Measurements from ENCODE around the gene MAML2. TPM values are rescaled to one million over a fixed set of nuclear protein-coding genes. Genes with fewer than 3 reads are reported as not detected.

The MAML2 gene
- total and polyA plus RNA-seq, 4 donors, result 0.56 to 2.1 (median 1.4) TPM

GRCh38 chr11:96193745-96194443 lies 149.1 kb downstream of the MAML2 start:
- Histone ChIP-seq H3K36me3 (ENCODE audit: control insufficient read depth in 4 of 4, insufficient read depth in 3 of 4, low read depth in 1 of 4, low read length in 3 of 4) (no peaks in the 10 kb centered on the region), H3K9me3 (ENCODE audit: control insufficient read depth in 4 of 4, low read length in 3 of 4) (no peaks in the 10 kb centered on the region), H3K27me3 (ENCODE audit: control insufficient read depth in 4 of 4, insufficient read depth in 4 of 4, low read length in 3 of 4) (peaks cover 0 to 2% (median 0%) of the 10 kb centered on the region in 4 donors), H3K27ac (ENCODE audit: low read depth in 1 of 2, low read length in 2 of 2) (no peak overlapping the region), H3K4me3 (ENCODE audit: low read depth in 1 of 3, low read length in 3 of 3) (no peak overlapping the region), H3K9ac (ENCODE audit: low read depth in 1 of 2, low read length in 2 of 2) (no peak overlapping the region), H3K4me1 (ENCODE audit: control insufficient read depth in 4 of 4, insufficient read depth in 4 of 4, low read length in 3 of 4) (peaks cover 0 to 4% (median 1%) of the 10 kb centered on the region in 4 donors)
- TF ChIP-seq FOXA1 (IDR thresholded peaks at IDR 0.05), result no peak
- TF ChIP-seq RAD21 (IDR thresholded peaks at IDR 0.05), result no peak
- TF ChIP-seq REST (IDR thresholded peaks at IDR 0.05), result no peak
- no peak for TF ChIP-seq GABPA (IDR thresholded peaks at IDR 0.05 in 1 of 2, conservative IDR thresholded peaks at IDR 0.05 in 1 of 2)
- no peak for TF ChIP-seq JUND (IDR thresholded peaks at IDR 0.05)
- TF ChIP-seq SP1 (IDR thresholded peaks at IDR 0.05), result no peak
- no peak for TF ChIP-seq ATF3 (IDR thresholded peaks at IDR 0.05)
- DNase-seq (ENCODE audit: low spot score), result no peak
- WGBS, result 79% methylated on average over 4 of the region's 4 CpGs

- Histone ChIP-seq H3K27ac (ENCODE audit: low read depth in 1 of 2, low read length in 2 of 2) (no peak overlapping the region), H3K36me3 (ENCODE audit: control insufficient read depth in 4 of 4, insufficient read depth in 3 of 4, low read depth in 1 of 4, low read length in 3 of 4) (no peaks in the 10 kb centered on the region), H3K9ac (ENCODE audit: low read depth in 1 of 2, low read length in 2 of 2) (no peak overlapping the region), H3K4me3 (ENCODE audit: low read depth in 1 of 3, low read length in 3 of 3) (no peak overlapping the region), H3K4me1 (ENCODE audit: control insufficient read depth in 4 of 4, insufficient read depth in 4 of 4, low read length in 3 of 4) (peaks cover 0 to 4% (median 2%) of the 10 kb centered on the region in 4 donors), H3K9me3 (ENCODE audit: control insufficient read depth in 4 of 4, low read length in 3 of 4) (no peaks in the 10 kb centered on the region), H3K27me3 (ENCODE audit: control insufficient read depth in 4 of 4, insufficient read depth in 4 of 4, low read length in 3 of 4) (peaks cover 0 to 2% (median 0%) of the 10 kb centered on the region in 4 donors)
- WGBS, result 88% methylated on average over 4 of the region's 4 CpGs
- no peak for TF ChIP-seq EGR1 (IDR thresholded peaks at IDR 0.05; ENCODE audit: low read depth in 2 of 2)
- no peak for TF ChIP-seq ATF3 (IDR thresholded peaks at IDR 0.05)
- no peak for TF ChIP-seq RXRA (IDR thresholded peaks at IDR 0.05)
- DNase-seq (ENCODE audit: low spot score), result no peak
Measured at GRCh38 chr11:96191752-96192151, 151.2 kb downstream of the MAML2 start.

GRCh38 chr11:96189351-96189750 lies 153.6 kb downstream of the MAML2 start:
- Histone ChIP-seq H3K9ac (ENCODE audit: low read depth in 1 of 2, low read length in 2 of 2) (no peak overlapping the region), H3K27ac (ENCODE audit: low read depth in 1 of 2, low read length in 2 of 2) (no peak overlapping the region), H3K4me1 (ENCODE audit: control insufficient read depth in 4 of 4, insufficient read depth in 4 of 4, low read length in 3 of 4) (peaks cover 0 to 4% (median 2%) of the 10 kb centered on the region in 4 donors), H3K36me3 (ENCODE audit: control insufficient read depth in 4 of 4, insufficient read depth in 3 of 4, low read depth in 1 of 4, low read length in 3 of 4) (no peaks in the 10 kb centered on the region), H3K27me3 (ENCODE audit: control insufficient read depth in 4 of 4, insufficient read depth in 4 of 4, low read length in 3 of 4) (no peaks in the 10 kb centered on the region), H3K4me3 (ENCODE audit: low read depth in 1 of 3, low read length in 3 of 3) (no peak overlapping the region), H3K9me3 (ENCODE audit: control insufficient read depth in 4 of 4, low read length in 3 of 4) (no peaks in the 10 kb centered on the region)
- DNase-seq (ENCODE audit: low spot score), result no peak
- WGBS, result 91% methylated on average over 1 of the region's 1 CpG
- TF ChIP-seq FOXA2 (IDR thresholded peaks at IDR 0.05) (no peak), REST (IDR thresholded peaks at IDR 0.05) (no peak), TAF1 (conservative IDR thresholded peaks at IDR 0.05) (no peak), JUND (IDR thresholded peaks at IDR 0.05) (no peak), CTCF (IDR thresholded peaks at IDR 0.05; ENCODE audit: low read depth, low read length, missing input control) (no peak), GABPA (IDR thresholded peaks at IDR 0.05 in 1 of 2, conservative IDR thresholded peaks at IDR 0.05 in 1 of 2) (no peak), YY1 (IDR thresholded peaks at IDR 0.05) (no peak), ZBTB33 (IDR thresholded peaks at IDR 0.05) (no peak), RXRA (IDR thresholded peaks at IDR 0.05) (no peak), HNF4A (conservative IDR thresholded peaks at IDR 0.05) (no peak)

Data from liver (tissue), 9 donors.